ENCODE measurements around the gene TLCD2.
"Not testable (repeated sequence)": the region's sequence is repeated elsewhere in the genome, so short reads cannot be mapped to it uniquely, and the experiment has no call there.

TLCD2 gene

GRCh38 chr17:1716076-1716911 is 6.1 kb upstream of the TLCD2 start:
- DNase-seq (ENCODE audit: low read depth) = peak; percentile 100

- DNase-seq (ENCODE audit: low read depth) = no peak
Measured at GRCh38 chr17:1715803-1716075, 5.6 kb upstream of the TLCD2 start.

- peak; percentile 96 for DNase-seq (ENCODE audit: low read depth)
Measured at GRCh38 chr17:1714980-1715802, 5.0 kb upstream of the TLCD2 start.

DNA sequence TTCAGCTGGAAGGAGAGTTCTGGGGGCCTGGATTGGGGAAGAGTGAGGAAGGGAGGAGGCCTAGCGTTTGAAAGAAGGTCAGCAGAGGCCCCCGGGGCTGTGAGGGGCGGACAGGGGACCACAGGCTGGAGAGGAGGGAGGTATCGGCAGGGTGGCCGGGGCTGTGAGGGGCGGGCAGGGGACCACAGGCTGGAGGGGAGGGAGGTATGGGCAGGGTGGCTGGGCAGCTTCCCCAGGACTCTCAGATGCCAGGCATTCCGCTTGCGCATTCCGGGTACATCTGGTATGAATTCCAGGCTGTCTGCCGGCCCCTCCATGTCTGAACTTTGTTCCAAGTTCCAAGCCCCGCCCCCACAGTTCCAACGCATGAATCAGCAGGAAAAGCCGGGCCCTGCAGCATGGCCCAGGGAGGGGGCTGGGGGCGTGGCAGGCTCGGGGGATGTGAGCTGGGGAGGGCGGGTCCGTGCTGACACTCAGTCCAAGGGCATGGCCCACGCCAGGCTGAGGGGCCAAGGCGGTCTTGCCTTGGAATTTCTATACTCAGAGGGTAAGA is 4.3 kb upstream of the TLCD2 start:
- peak; percentile 99 for DNase-seq (ENCODE audit: low read depth)

GRCh38 chr17:1713878-1714426 is 3.8 kb upstream of the TLCD2 start:
- DNase-seq (ENCODE audit: low read depth) = peak; percentile 34

DNA sequence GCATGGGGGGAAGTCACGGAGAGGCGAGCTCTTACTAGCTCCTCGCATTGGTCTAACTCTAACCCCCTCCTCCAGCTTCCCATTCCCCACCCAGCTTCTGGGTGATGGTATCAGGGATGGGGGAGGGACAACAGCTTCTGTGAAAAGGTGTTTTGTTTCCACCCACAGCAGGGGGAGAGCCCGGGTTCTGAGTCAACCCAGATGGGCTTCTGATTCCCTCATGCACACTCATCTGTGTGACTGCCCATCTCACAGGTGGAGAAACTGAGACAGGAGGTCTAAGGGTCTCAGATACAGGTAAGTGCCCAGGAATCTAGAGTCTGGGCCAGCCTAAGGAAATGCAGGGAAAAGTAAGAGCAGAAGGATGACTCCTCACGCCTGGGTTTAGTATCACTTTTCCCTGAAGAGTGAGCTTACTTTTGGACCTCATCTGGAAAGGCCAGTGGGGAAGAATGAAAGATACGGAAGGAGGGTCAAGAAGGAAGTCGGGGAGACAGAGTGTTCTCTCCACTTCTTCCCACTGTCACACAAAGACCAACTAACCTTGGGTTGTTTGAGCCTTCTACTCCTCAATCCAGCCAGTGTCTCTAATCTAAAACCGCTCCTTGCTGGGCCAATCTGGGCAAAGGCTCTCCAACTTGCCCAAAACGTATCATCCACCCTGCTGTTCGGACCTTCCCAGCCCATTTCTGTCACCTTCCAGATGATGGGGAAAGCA is 3.1 kb upstream of the TLCD2 start:
- DNase-seq (ENCODE audit: low read depth) = no peak

GRCh38 chr17:1712271-1712670 is 2.1 kb upstream of the TLCD2 start:
- no peak for DNase-seq (ENCODE audit: low read depth)

GRCh38 chr17:1711804-1712203 is 1.6 kb upstream of the TLCD2 start:
- DNase-seq (ENCODE audit: low read depth) = no peak

- peak; percentile 34 for DNase-seq (ENCODE audit: low read depth)
Measured at GRCh38 chr17:1710807-1711553, 803 bp upstream of the TLCD2 start.

DNA sequence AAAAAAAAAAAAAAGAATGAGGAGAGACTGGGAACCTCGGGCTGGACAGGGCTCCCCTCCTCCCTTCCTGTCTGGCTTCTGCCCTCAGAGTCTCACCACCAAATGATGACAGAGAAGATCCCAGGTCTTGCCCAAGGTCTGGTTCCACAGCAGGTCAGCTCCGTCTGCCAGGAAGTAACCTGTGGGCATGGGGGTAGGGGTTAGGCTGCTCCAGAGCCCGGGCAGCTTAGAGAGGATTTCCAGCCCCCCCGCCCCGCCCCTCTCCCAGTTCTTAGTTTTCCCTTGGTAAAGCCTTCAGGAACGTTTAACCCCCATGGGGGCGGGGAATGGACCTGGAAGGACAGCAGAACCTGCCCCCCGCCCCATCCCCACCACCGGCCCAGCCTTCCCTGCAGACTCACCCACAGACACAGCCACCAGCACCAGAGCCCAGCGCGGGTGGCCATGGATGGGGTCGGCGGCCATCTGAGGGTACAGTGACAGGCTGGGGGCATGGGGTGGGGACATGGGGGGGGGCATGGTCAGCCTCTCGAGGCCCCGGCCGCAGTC is 700 bp downstream of the TLCD2 start:
- DNase-seq (ENCODE audit: low read depth) = no peak

DNA sequence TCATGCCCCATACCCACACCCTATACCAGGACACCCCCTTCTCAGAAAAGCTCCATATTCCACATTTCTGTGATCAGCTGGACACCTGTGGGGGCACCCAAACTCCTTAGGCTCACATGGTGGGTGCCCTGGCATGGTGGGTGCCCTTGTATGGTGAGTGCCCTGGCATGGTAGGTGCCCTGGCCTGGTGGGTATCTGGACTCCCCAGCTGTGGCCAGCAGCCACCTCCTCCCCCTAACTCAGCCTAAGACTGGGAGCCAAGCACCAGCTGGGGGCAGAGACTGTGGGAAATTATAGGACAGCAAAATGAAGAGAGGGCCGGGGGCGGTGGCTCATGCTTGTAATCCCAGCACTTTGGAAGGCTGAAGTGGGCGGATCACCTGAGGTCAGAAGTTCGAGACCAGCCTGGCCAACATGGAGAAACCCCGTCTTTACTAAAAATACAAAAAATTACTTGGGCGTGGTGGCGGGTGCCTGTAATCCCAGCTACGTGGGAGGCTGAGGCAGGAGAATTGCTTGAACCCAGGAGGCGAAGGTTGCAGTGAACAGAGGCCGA is 1.3 kb downstream of the TLCD2 start:
- not testable (repeated sequence) for DNase-seq (ENCODE audit: low read depth)

DNA sequence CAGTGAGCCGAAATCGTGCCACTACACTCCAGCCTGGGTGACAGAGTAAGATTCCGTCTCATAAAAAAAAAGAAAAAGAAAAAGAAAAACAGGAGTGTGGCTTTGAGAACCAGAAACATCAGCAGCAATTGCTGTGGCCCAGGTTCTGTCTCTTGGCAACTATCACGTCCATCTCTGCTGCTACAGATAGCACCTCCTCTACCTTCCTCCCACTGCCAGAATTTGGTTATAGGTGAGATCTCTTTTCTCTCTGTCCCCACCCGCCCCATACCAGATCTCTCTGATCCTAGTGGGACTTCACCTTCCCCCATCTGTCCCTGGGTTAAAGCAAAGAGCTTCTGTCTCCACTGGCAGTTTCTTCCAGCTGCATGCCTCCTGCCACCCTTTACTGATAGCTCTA is 3.1 kb downstream of the TLCD2 start:
- DNase-seq (ENCODE audit: low read depth) = no peak

GRCh38 chr17:1705004-1705403 is 5.2 kb downstream of the TLCD2 start:
- DNase-seq (ENCODE audit: low read depth) = no peak

- no peak for DNase-seq (ENCODE audit: low read depth)
Measured at GRCh38 chr17:1703063-1703462, 7.1 kb downstream of the TLCD2 start.

- not testable (repeated sequence) for DNase-seq (ENCODE audit: low read depth)
Measured at GRCh38 chr17:1699891-1700290, 10.3 kb downstream of the TLCD2 start.

GRCh38 chr17:1697681-1698080 is 12.5 kb downstream of the TLCD2 start:
- no peak for DNase-seq (ENCODE audit: low read depth)

DNA sequence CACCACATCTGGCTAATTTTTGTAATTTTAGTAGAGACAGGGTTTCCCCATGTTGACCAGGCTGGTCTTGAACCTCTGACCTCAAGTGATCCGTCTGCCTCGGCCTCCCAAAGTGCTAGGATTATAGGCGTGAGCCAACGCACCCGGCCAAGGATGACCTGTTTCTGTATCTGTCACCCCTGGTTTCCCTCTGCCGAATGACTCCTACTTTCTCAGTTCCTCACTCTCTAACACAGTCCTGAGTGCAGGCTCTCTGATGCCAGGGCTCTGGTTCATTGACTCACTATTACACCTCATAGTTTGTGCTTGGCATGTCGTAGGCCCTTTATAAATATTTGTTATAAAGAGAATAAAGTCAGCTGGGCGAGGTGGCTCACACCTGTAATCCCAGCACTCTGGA is 14.8 kb downstream of the TLCD2 start:
- DNase-seq (ENCODE audit: low read depth) = no peak

- no peak for DNase-seq (ENCODE audit: low read depth)
Measured at GRCh38 chr17:1693339-1693738, 16.8 kb downstream of the TLCD2 start.

DNA sequence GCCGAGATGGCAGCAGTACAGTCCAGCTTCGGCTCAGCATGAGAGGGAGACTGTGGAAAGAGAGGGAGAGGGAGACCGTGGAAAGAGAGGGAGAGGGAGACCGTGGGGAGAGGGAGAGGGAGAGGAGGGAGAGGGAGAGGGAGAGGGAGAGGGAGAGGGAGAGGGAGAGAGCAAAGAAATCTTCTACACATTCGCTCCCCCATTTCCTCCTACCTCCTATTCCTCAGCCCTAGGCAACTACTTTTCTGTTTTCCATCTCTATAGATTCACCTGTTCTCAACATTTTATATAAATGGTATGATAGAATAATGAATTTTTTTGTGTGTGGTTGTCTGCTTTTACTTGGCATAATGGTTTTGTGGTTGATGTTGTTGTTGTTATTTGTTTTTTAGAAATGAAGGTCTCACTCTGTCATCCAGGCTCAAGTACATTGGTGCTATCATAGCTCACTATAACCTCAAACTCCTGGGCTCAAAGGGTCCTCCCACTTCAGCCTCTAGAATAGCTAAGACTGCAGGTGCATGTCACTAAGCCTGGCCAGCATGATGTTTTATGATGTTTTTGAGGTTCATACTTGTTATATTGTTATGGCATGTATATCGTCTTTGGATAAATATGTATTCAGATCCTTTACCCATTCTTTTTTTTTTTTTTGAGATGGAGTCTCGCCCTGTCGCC is 19.5 kb downstream of the TLCD2 start:
- no peak for DNase-seq (ENCODE audit: low read depth)

GRCh38 chr17:1688405-1688804 is 21.8 kb downstream of the TLCD2 start:
- not testable (repeated sequence) for DNase-seq (ENCODE audit: low read depth)
